Osteoblast (primary cell): ENCODE measurements around the gene C1orf50. TPM values are rescaled to one million over a fixed set of nuclear protein-coding genes. Genes with fewer than 3 reads are reported as not detected.
A peak's percentile ranks its signal among the peaks of the same experiment; 100 is the strongest.

Experiments
- DNase-seq: peaks from one replicate; pipeline ENCODE4 v3.0.0; 2011; ENCODE audit warnings: low spot score, mixed read lengths; ENCODE audit not compliant: insufficient read length; ENCODE audit errors: missing footprints
- H2AFZ ChIP-seq: 2 replicates; pipeline ENCODE4 v1.6.0; 2011; ENCODE audit warnings: mild to moderate bottlenecking, low read length
- H3K27ac ChIP-seq: 2 replicates; pipeline ENCODE4 v1.5.1; 2011; ENCODE audit warnings: mild to moderate bottlenecking, low read depth, low read length, moderate library complexity
- H3K27me3 ChIP-seq: 2 replicates; pipeline ENCODE4 v1.6.0; 2012; ENCODE audit warnings: mild to moderate bottlenecking, control low read depth, inconsistent platforms, low read length, moderate library complexity; ENCODE audit not compliant: insufficient read depth
- H3K36me3 ChIP-seq: 2 replicates; pipeline ENCODE4 v1.5.1; 2011; ENCODE audit warnings: mild to moderate bottlenecking, low read length, control low read depth, moderate library complexity; ENCODE audit not compliant: insufficient read depth
- H3K4me1 ChIP-seq: 2 replicates; pipeline ENCODE4 v1.5.1; 2011; ENCODE audit warnings: mild to moderate bottlenecking, low read length, control low read depth, moderate library complexity; ENCODE audit not compliant: insufficient read depth
- H3K4me2 ChIP-seq: 2 replicates; pipeline ENCODE4 v1.6.0; 2011; ENCODE audit warnings: mild to moderate bottlenecking, low read length; ENCODE audit not compliant: insufficient read depth
- H3K4me3 ChIP-seq: fragments of 200-600 bp; sonication (generic); 3 replicates; pipeline ENCODE4 v1.5.1; 2012; ENCODE audit warnings: mild to moderate bottlenecking, low read length, inconsistent platforms; ENCODE audit not compliant: insufficient read depth
- H3K79me2 ChIP-seq: 2 replicates; pipeline ENCODE4 v1.6.0; 2012; ENCODE audit warnings: mild to moderate bottlenecking, low read length, control low read depth, inconsistent platforms; ENCODE audit not compliant: insufficient read depth
- H3K9me3 ChIP-seq: 2 replicates; pipeline ENCODE4 v1.5.1; 2011; ENCODE audit warnings: low read depth, low read length, control low read depth
- H4K20me1 ChIP-seq: 2 replicates; pipeline ENCODE4 v1.6.0; 2012; ENCODE audit warnings: mild to moderate bottlenecking, low read length, control low read depth; ENCODE audit not compliant: insufficient read depth
- CTCF ChIP-seq: IDR thresholded peaks from 2 replicates; pipeline ENCODE4 v1.5.1; 2011; ENCODE audit warnings: mild to moderate bottlenecking, low read depth, low read length, moderate library complexity; ENCODE audit errors: extremely low read depth
- total RNA-seq: library from RNA; depleted of rRNA; stranded (reverse); fragments of >200 nt; gene quantifications from 2 replicates; pipeline ENCODE4 v1.2.3, GENCODE V29; 2012

Gene C1orf50
- total RNA-seq, 1 donor, result 4.7 TPM

DNA sequence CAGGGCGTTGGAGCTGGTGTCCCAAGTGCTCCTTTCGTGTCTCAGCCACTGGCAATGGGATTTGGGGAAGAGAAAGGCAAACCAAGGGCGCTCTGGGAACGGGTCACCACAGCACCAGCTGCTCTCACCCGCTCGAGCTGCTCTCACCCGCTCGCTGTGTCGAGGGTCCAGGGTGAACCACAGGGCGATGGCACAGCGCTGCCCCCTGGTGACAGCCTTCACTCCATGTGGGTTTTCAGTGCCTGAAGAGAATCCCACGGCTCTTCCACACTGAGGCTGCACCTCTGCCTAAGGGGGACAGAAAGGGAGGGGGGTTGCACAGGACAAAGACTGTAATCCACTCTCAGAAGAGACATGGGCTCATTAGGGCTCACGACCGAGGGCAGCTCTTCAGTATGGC, 19.9 kb upstream of the C1orf50 start:
- peak; percentile 95 for DNase-seq
- no peaks in the 10 kb centered on the region for H3K79me2 ChIP-seq
- H4K20me1 ChIP-seq, result peaks cover 15% of the 10 kb centered on the region
- H3K27me3 ChIP-seq, result no peaks in the 10 kb centered on the region
- no peak overlapping the region for H2AFZ ChIP-seq
- H3K4me2 ChIP-seq, result no peak overlapping the region
- no peaks in the 10 kb centered on the region for H3K4me1 ChIP-seq
- peak; percentile 54 for TF ChIP-seq CTCF
- no peak overlapping the region for H3K27ac ChIP-seq
- H3K9me3 ChIP-seq, result no peaks in the 10 kb centered on the region
- no peak overlapping the region for H3K4me3 ChIP-seq
- H3K36me3 ChIP-seq, result peaks cover 55% of the 10 kb centered on the region

DNA sequence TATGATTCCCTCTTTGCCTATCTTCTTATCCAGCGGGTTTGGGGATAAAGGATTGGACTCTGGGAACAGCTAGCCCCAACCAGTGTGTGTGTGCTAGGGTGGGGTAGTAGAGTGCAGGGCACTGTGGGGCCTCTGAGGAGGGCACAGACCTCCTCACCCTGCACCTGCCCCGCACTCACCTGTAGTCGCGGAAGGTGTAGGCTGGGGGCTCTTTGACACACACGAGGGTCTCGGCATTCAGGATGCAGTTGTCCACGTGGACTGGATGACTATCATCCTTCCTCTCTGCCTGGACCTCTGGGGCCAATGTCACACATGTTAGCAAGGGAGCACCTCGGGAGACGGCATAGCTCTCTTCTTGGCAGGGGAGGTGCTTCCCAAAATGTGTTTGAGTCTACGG, 19.0 kb upstream of the C1orf50 start:
- H2AFZ ChIP-seq, result no peak overlapping the region

DNA sequence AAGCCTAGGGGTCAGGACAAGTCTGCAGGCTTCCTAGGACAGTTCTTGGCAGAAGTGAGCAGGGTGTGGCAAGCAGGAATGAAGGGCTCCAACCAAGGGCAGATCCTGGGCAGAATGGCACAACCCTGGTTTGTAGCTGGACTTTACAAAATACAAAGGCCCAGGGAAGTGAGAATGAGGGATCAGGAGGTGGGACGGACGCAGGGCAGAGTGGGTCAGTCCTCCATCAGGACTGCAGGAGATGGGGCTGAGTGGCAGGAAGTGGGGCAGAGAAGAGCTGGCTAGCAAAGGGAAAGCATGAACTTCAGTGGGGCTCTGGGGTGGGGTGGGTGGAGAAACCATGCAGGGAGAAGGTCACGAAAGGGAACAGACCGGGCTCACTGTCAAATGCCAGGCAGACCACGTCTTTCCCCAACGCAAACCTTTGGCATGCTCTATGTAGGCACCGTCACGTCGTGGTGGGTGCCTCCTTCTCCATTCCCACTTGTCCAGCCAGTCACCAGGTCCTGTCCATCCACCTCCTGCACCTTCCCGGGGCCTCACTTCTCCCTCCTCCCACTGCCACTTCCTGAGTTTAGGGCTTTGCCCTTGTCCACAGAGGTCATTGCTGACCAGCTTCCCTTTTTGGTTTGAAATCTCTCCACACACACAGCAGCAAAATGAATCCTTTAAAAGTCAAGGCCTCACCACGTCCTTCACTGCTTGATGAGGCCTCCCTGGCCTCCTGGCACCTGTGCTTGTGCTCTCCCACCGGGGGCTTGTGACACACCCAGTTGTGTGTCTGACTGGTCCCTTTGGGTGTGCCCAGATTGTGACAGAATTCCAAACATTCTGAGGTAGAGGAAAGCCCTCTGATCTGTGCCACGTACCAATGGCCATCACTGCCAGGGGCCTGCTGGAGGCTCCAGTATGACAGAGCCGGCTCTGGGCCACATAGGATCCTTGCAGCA, 18.3 kb upstream of the C1orf50 start:
- peaks cover 24% of the 10 kb centered on the region for H4K20me1 ChIP-seq

More for the DNA sequence above, 19.0 kb upstream of the C1orf50 start:
- Histone ChIP-seq H3K36me3 (peaks cover 62% of the 10 kb centered on the region), H3K4me1 (peaks cover 4% of the 10 kb centered on the region), H3K4me3 (no peak overlapping the region), H3K27ac (no peak overlapping the region), H3K27me3 (no peaks in the 10 kb centered on the region), H4K20me1 (peaks cover 23% of the 10 kb centered on the region), H3K9me3 (no peaks in the 10 kb centered on the region), H3K79me2 (no peaks in the 10 kb centered on the region), H3K4me2 (no peak overlapping the region)
- no peak for DNase-seq
- no peak for TF ChIP-seq CTCF

More for the DNA sequence above, 18.3 kb upstream of the C1orf50 start:
- Histone ChIP-seq H3K4me3 (no peak overlapping the region), H3K27me3 (no peaks in the 10 kb centered on the region), H3K4me2 (no peak overlapping the region), H3K9me3 (no peaks in the 10 kb centered on the region), H3K27ac (no peak overlapping the region), H3K4me1 (peaks cover 10% of the 10 kb centered on the region), H3K79me2 (no peaks in the 10 kb centered on the region), H3K36me3 (peaks cover 62% of the 10 kb centered on the region), H2AFZ (no peak overlapping the region)
- peak; percentile 72 for DNase-seq
- no peak for TF ChIP-seq CTCF
